Measurements from ENCODE around the gene TMA7.
"Not testable (repeated sequence)": the region's sequence is repeated elsewhere in the genome, so short reads cannot be mapped to it uniquely, and the experiment has no call there.

Gene TMA7

GRCh38 chr3:48437812-48438211 lies 2.2 kb upstream of the TMA7 start:
- no peak for DNase-seq

DNA sequence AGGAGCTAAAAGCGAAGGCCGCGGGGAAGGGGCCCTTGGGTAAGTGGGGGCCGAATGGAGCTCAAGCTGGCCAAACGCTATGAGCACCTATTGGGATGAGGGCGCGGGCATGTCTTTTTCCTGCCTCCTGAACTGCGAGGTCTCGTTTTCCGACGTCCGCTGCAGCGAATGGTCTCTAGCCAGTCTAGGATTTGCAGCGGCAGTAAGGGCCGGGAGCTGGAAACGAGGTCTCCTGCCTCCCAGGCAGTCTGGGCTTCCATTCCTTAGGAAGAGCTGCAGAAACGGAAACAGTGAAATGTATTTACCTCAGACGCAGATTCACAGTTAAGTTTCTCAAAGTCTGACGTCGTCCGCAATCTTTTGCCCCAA lies 517 bp downstream of the TMA7 start:
- DNase-seq = no peak

DNA sequence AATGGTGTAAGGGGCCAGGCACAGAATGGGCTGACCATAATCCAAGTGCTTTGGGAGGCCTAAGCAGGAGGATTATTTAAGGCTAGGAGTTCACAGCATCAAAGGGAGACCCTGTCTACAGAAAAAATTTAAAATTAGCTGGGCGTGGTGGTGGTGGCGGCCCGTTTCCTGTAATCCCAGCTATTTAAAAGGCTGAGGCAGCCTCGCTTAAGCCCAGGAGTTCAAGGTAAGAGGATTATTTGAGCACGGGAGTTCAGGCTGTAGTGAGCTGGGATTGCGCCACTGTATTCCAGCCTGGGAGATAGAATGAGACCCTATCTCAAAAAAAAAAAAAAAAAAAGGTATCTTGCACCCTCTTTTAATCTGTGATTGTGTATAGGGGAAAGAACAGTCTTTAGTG lies 1.9 kb downstream of the TMA7 start:
- DNase-seq = no peak

DNA sequence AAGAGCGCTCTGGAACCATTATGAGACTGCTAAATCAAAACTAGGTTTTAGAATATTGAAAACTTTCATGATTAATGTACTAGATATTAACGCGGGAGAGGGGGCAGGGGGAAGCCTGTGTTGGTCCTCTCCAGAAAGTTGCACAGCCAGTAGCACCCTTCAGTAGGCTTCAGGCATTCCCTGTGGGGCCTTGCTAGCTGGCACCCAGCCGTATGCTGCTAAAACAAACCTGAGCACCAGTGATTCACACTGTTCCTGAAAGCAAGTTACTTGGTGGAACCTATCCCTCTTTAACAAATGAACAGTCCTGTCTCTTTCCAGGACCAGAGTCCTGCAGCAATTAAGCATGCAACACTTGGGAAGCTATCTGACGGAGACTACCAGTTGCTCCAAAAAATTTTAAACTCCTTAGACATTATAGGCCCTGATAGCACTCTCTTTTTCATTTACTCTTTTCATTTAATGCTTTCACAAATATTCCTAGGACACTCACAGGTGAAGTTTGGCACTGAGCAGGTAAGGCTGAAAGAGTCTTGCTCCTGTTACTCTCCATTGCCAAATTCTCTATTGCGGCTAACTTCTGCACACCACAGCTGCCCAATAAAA lies 5.3 kb downstream of the TMA7 start:
- no peak for DNase-seq

- DNase-seq = no peak
Measured at GRCh38 chr3:48446043-48446424, 6.0 kb downstream of the TMA7 start.

GRCh38 chr3:48446425-48447193 lies 6.6 kb downstream of the TMA7 start, which contains the start of gene ATRIP:
Gene ATRIP, plus strand, starts transcription at chr3:48446737. Its CDS starts 109 bp downstream, at chr3:48446846.
- peak; percentile 44 for DNase-seq

DNA sequence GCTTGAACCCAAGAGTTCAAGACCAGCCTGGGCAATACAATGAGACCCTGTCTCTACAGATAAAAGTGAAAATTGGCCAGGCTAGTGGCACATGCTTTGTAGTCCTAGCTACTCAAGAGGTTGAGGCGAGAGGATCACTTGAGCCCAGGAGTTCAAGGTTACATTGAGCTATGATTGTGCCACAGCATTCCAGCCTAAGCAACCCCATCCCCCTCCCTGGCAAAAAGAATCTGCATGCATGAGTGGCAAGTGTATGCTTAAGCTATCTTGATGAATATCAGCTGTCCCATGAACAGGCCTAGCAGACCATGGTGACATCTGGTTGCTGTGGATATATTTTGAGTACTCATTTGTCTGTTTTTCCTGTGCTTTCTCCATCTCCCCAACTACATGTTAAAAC lies 11.2 kb downstream of the TMA7 start:
- DNase-seq = no peak

DNA sequence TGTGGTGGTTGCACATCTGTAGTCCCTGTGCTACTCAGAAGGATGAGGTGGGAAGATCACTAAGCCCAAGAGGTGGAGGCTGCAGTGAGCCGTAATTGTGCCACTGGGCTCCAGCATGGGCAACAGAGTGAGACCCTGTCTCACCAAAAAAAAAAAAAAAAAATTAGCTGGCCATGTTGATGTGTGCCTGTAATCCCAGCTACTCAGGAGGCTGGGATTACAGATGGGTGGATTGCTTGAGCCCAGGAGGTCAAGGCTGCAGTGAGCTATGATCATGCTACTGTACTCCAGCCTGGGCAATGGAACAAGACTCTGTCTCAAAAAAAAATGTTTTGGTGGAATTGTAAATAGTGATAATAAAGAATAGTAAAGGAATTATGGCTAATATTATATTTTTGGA lies 16.4 kb downstream of the TMA7 start:
- no peak for DNase-seq

DNA sequence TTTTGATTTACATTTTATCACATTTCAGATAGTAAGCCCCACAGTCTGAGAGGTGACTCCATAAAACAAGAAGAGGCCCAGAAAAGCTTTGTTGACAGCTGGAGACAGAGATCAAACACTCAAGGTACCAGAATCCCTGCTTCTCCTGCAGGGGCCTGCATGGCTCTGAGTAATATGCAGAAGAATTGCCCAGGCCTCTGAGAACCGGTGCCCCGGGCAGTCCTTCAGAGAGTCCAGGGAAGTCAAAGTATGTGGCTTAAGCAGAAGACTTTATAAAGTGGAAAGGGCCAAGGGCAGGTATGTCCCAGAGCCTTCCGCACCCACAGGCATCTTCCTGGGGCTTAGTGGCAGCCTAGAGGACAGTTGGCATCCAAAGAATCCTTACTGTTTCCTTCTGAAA lies 19.3 kb downstream of the TMA7 start:
- no peak for DNase-seq

DNA sequence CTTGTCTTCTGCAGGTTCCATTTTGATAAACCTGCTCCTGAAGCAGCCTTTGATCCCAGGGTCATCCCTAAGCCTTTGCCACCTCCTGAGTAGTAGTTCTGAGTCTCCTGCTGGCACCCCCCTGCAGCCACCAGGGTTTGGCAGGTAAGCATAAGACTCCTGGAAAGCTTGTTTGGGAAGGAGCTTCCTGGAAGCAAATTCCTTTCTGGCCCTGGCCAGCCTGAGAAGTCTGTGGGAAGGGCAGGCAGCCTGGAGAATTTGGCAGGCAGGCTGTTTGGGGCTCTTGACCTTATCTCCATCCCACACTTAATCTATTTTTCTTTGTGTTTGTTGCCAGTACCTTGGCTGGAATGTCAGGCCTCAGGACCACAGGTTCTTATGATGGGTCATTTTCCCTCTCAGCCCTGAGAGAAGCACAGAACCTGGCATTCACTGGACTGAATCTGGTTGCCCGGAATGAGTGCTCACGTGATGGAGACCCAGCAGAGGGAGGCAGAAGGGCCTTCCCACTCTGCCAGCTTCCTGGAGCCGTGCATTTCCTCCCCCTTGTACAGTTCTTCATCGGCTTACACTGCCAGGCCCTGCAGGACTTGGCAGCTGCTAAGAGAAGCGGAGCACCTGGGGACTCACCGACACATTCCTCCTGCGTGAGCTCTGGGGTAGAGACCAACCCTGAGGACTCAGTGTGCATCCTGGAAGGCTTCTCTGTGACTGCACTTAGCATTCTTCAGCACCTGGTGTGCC lies 19.9 kb downstream of the TMA7 start:
- no peak for DNase-seq

DNA sequence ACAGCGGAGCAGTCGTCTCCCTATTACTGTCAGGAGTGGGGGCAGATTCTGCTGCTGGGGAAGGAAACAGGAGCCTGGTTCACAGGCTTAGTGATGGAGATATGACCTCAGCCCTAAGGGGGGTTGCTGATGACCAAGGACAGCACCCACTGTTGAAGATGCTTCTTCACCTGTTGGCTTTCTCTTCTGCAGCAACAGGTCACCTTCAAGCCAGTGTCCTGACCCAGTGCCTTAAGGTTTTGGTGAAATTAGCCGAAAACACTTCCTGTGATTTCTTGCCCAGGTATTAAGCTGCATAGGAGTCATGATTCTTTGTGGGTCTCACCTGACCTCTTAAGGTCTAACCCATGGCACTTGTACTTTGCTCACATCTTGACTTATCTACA lies 20.5 kb downstream of the TMA7 start:
- DNase-seq = no peak

- not testable (repeated sequence) for DNase-seq
Measured at GRCh38 chr3:48461767-48462166, 21.7 kb downstream of the TMA7 start.

- no peak for DNase-seq
Measured at GRCh38 chr3:48463703-48464102, 23.6 kb downstream of the TMA7 start.

DNA sequence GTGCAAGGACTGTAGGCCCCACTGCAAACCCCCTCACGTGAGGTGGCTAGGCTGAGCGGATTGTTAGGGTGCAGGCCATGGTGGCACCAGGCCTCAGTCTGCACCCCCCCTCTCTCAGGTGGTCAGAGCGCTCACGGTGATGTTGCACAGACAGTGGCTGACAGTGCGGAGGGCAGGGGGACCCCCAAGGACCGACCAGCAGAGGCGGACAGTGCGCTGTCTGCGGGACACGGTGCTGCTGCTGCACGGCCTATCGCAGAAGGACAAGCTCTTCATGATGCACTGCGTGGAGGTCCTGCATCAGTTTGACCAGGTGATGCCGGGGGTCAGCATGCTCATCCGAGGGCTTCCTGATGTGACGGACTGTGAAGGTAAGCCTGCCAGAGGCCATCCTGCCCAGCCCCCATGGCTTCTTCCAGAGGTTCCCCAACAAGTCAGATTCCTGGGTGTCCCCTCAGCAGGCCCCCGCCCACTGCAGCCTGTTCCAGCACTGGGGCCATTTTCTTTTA lies 24.7 kb downstream of the TMA7 start:
- no peak for DNase-seq

DNA sequence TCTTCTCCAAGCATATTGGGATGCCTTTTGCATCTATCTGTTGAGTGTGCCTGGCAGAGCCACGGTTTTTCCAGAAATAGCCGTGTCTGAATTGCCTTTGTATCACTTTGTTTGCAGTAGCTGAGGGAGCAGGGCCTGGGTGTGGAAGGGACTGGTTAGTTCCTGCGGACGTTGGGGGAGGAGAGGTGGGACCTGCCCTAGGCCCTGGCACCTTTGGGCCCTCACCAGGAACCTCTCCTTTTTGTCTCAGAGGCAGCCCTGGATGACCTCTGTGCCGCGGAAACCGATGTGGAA lies 25.1 kb downstream of the TMA7 start:
- DNase-seq = no peak

GRCh38 chr3:48465531-48466378 lies 25.7 kb downstream of the TMA7 start:
- no peak for DNase-seq

DNA sequence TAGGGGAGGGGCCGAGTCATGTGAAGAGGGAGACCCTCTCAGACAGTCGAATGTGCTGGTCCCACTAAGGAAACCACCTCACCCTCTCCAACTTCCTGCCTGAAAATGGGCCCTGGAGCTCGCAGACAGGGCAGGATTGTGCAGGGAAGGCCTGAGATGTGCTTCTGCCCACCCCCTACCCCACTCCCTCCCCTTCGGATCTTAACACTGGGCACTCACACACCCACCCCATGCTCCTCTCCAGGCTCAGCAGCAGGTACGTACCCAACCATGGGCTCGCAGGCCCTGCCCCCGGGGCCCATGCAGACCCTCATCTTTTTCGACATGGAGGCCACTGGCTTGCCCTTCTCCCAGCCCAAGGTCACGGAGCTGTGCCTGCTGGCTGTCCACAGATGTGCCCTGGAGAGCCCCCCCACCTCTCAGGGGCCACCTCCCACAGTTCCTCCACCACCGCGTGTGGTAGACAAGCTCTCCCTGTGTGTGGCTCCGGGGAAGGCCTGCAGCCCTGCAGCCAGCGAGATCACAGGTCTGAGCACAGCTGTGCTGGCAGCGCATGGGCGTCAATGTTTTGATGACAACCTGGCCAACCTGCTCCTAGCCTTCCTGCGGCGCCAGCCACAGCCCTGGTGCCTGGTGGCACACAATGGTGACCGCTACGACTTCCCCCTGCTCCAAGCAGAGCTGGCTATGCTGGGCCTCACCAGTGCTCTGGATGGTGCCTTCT lies 26.5 kb downstream of the TMA7 start:
- DNase-seq = no peak

DNA sequence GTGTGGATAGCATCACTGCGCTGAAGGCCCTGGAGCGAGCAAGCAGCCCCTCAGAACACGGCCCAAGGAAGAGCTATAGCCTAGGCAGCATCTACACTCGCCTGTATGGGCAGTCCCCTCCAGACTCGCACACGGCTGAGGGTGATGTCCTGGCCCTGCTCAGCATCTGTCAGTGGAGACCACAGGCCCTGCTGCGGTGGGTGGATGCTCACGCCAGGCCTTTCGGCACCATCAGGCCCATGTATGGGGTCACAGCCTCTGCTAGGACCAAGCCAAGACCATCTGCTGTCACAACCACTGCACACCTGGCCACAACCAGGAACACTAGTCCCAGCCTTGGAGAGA lies 27.0 kb downstream of the TMA7 start:
- DNase-seq = no peak

- no peak for DNase-seq
Measured at GRCh38 chr3:48467473-48468267, 27.6 kb downstream of the TMA7 start.

DNA sequence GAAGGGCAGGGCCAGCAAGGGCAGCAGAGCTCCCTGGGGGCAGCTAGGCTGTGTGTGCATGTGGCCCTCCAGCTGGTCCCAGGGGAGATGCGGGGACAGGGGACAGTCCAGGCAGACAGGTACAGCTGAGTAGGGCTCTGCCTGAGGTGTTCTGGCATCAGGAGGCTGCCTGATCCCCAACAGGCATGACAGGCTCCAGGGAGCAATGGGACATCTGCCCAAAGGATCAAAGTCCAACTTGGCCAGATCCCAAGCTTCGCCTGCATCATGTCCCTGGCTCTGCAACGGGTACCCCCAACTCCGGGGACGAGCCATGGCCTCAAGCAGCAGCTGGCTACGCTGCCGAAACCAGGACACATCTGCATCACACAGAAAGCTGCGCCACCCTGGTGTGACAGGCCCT lies 28.3 kb downstream of the TMA7 start:
- DNase-seq = no peak

DNA sequence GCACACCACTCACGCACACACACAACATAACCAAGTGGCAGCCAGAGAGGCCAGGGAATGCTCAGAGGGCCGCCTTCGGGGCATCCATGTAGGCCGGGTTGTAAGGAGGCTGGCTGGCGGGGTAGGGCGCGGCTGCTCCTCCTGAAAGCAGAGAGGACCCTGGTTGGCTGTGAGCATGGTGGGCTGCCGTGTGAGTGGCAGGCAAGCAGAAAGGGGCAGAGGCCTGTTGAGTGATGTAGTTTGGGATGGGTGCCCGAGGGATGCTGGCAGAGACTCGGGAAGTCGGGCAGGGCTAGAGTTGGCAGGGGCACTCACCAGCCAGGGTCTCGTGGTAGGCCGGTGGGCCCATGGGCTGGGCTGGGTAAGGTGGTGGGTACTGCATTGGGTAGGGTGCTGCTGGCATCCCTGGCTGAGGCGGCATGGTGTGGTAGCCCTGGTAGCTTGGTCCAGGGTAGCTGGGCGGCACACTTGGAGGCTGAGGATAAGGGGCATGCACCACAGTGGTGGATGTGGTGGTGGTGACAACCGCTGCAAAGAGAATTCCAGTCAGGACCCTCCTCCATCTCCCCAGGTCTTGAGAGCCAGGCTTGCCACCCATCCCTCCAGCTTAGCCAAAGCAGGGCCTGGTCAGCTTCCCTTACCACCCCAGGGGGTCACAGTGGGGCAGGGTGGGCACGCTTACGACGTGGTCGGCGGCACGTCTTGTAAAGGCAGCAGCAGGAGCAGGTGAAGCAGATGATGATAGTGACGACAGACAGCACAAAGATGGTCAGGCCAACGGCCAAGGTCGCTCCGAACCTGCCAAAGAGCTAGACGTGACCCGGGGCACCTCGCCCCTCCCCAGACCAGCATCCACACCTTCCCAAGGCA lies 29.2 kb downstream of the TMA7 start:
- DNase-seq = no peak
